Neural cell (in vitro differentiated cells): ENCODE measurements around the gene FADS1. TPM values are rescaled to one million over a fixed set of nuclear protein-coding genes. Genes with fewer than 3 reads are reported as not detected.

Experiments used
- H2AFZ ChIP-seq: fragments of 200-600, 300-800 bp; sonication (generic), shearing (Covaris generic); 2 replicates; pipeline ENCODE4 v1.6.0; 2014; ENCODE audit warnings: low read depth, mild to moderate bottlenecking, antibody characterized with exemption, low read length, moderate library complexity
- H3F3A ChIP-seq: fragments of 200-600 bp; shearing (Covaris generic); 2 replicates; pipeline ENCODE4 v1.6.1; 2016; ENCODE audit warnings: mild to moderate bottlenecking, moderate library complexity, mixed read lengths, antibody characterized with exemption, low read length; ENCODE audit not compliant: insufficient read depth, poor library complexity, severe bottlenecking
- H3K27ac ChIP-seq: fragments of 200-600, 300-800 bp; sonication (generic), shearing (Covaris generic); 2 replicates; pipeline ENCODE4 v1.5.1; 2014; ENCODE audit warnings: mild to moderate bottlenecking, low read length, moderate library complexity
- H3K27me3 ChIP-seq: fragments of 300-800, 200-600 bp; sonication (generic), shearing (Covaris generic); 2 replicates; pipeline ENCODE4 v1.6.0; 2014; ENCODE audit warnings: mild to moderate bottlenecking, low read depth, low read length, moderate library complexity; ENCODE audit not compliant: insufficient read depth
- H3K36me3 ChIP-seq: fragments of 300-800, 200-600 bp; sonication (generic), shearing (Covaris generic); 2 replicates; pipeline ENCODE4 v1.5.1; 2014; ENCODE audit warnings: mild to moderate bottlenecking, antibody characterized with exemption, low read length, moderate library complexity; ENCODE audit not compliant: insufficient read depth
- H3K4me2 ChIP-seq: fragments of 300-800, 200-600 bp; sonication (generic), shearing (Covaris generic); 2 replicates; pipeline ENCODE4 v1.6.0; 2014; ENCODE audit warnings: mild to moderate bottlenecking, low read length
- H3K4me3 ChIP-seq: fragments of 300-800, 200-600 bp; sonication (generic), shearing (Covaris generic); 2 replicates; pipeline ENCODE4 v1.5.1; 2014; ENCODE audit warnings: mild to moderate bottlenecking, low read length, moderate library complexity
- H3K79me2 ChIP-seq: fragments of 200-600 bp; shearing (Covaris generic); replicated peaks from 2 replicates; pipeline ENCODE4 v1.6.0; 2014; ENCODE audit warnings: mild to moderate bottlenecking, low read length, moderate library complexity; ENCODE audit not compliant: insufficient read depth
- H3K9ac ChIP-seq: fragments of 300-800, 200-600 bp; sonication (generic), shearing (Covaris generic); 2 replicates; pipeline ENCODE4 v1.6.1; 2016; ENCODE audit warnings: mild to moderate bottlenecking, low read length, mixed read lengths
- H3K9me2 ChIP-seq: fragments of 200-600 bp; shearing (Covaris generic); 2 replicates; pipeline ENCODE4 v1.6.1; 2016; ENCODE audit warnings: mild to moderate bottlenecking, low read length, mixed read lengths; ENCODE audit not compliant: insufficient read depth
- H3K9me3 ChIP-seq: fragments of 200-600, 300-800 bp; sonication (generic), shearing (Covaris generic); 2 replicates; pipeline ENCODE4 v1.6.1; 2016; ENCODE audit warnings: mild to moderate bottlenecking, mixed run types, low read length, moderate library complexity, mixed read lengths
- H4K20me1 ChIP-seq: fragments of 200-600 bp; shearing (Covaris generic); 2 replicates; pipeline ENCODE4 v1.6.1; 2016; ENCODE audit warnings: mild to moderate bottlenecking, mixed run types; ENCODE audit not compliant: insufficient read depth
- EP300 ChIP-seq: fragments of 450-650 bp; conservative IDR thresholded peaks from 2 replicates; pipeline ENCODE4 v1.6.1; 2014; ENCODE audit warnings: antibody characterized with exemption, mild to moderate bottlenecking, moderate library complexity; ENCODE audit not compliant: poor library complexity, severe bottlenecking
- EZH2 ChIP-seq: fragments of 200-600, 300-800 bp; shearing (Covaris generic), sonication (generic); IDR thresholded peaks from 2 replicates; pipeline ENCODE4 v1.6.1; 2014; ENCODE audit warnings: antibody characterized with exemption, low read length, borderline replicate concordance, mild to moderate bottlenecking; ENCODE audit not compliant: insufficient read depth, poor library complexity, severe bottlenecking
- MXI1 ChIP-seq: fragments of 450-650 bp; conservative IDR thresholded peaks from 2 replicates; pipeline ENCODE4 v1.6.1; 2014; ENCODE audit warnings: antibody characterized with exemption, mild to moderate bottlenecking; ENCODE audit not compliant: poor library complexity, severe bottlenecking
- POLR2AphosphoS5 ChIP-seq: IDR thresholded peaks from 2 replicates; pipeline ENCODE4 v1.6.1; 2012
- RAD21 ChIP-seq: fragments of 450-650 bp; conservative IDR thresholded peaks from 2 replicates; pipeline ENCODE4 v1.6.1; 2014; ENCODE audit warnings: antibody characterized with exemption, mild to moderate bottlenecking, moderate library complexity
- REST ChIP-seq: IDR thresholded peaks from 2 replicates; pipeline ENCODE4 v1.6.1; 2012; ENCODE audit warnings: borderline replicate concordance
- SMC3 ChIP-seq: fragments of 450-650 bp; conservative IDR thresholded peaks from 2 replicates; pipeline ENCODE4 v1.6.1; 2014; ENCODE audit warnings: antibody characterized with exemption, mild to moderate bottlenecking, moderate library complexity; ENCODE audit not compliant: poor library complexity
- TAF1 ChIP-seq: IDR thresholded peaks from 2 replicates; pipeline ENCODE4 v1.6.1; 2012; ENCODE audit warnings: low read depth
- polyA plus RNA-seq: library from polyadenylated mRNA; depleted of rRNA; stranded (reverse); fragments of >200 nt; gene quantifications from 2 replicates; pipeline ENCODE4 v1.2.3, GENCODE V29; 2014
- TF ChIP-seq, protein P1 (sequence below): fragments of 450-650 bp; IDR thresholded peaks from 2 replicates; pipeline ENCODE4 v1.5.1; 2014; ENCODE audit warnings: antibody characterized with exemption, mild to moderate bottlenecking, moderate library complexity; ENCODE audit not compliant: poor library complexity, severe bottlenecking

Gene FADS1
- polyA plus RNA-seq, 1 donor from 2014 or later: 102 TPM

DNA sequence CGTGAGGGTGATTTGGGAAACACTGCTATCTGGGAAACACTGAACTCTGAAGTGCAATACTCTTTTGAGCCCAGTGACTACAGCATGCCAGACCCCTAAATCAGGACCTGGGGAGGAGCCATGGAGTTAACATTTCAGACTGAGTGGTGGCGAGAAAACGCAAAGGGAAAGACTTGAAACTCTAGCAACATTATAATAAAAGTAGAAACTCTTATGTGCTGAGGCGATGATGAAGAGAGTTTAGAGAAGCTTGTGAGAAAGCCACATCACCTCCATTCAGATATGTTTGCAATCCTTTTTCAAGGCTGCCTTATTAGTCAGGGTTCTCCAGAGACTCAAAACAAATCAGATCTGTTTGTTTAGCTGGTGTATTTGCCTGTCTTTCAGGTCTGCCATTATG, 22.2 kb downstream of the FADS1 start:
- TF ChIP-seq TAF1 (no peak), MXI1 (no peak), SMC3 (no peak), POLR2AphosphoS5 (no peak), RAD21 (no peak), EZH2 (no peak), EP300 (no peak), REST (no peak)
- TF ChIP-seq, protein P1, sequence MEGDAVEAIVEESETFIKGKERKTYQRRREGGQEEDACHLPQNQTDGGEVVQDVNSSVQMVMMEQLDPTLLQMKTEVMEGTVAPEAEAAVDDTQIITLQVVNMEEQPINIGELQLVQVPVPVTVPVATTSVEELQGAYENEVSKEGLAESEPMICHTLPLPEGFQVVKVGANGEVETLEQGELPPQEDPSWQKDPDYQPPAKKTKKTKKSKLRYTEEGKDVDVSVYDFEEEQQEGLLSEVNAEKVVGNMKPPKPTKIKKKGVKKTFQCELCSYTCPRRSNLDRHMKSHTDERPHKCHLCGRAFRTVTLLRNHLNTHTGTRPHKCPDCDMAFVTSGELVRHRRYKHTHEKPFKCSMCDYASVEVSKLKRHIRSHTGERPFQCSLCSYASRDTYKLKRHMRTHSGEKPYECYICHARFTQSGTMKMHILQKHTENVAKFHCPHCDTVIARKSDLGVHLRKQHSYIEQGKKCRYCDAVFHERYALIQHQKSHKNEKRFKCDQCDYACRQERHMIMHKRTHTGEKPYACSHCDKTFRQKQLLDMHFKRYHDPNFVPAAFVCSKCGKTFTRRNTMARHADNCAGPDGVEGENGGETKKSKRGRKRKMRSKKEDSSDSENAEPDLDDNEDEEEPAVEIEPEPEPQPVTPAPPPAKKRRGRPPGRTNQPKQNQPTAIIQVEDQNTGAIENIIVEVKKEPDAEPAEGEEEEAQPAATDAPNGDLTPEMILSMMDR: no peak
- Histone ChIP-seq H3K36me3 (no peaks in the 10 kb centered on the region), H3K9ac (no peak overlapping the region), H3K4me3 (no peak overlapping the region), H3K27me3 (no peaks in the 10 kb centered on the region), H3F3A (no peaks in the 10 kb centered on the region), H4K20me1 (no peaks in the 10 kb centered on the region), H3K9me2 (no peaks in the 10 kb centered on the region), H3K79me2 (peaks cover 29% of the 10 kb centered on the region), H3K9me3 (no peaks in the 10 kb centered on the region), H3K4me2 (no peak overlapping the region), H2AFZ (no peak overlapping the region), H3K27ac (no peak overlapping the region)

- H3K27me3 ChIP-seq: no peaks in the 10 kb centered on the region
- H3K9me3 ChIP-seq: no peaks in the 10 kb centered on the region
- H3K36me3 ChIP-seq: no peaks in the 10 kb centered on the region
- peaks cover 29% of the 10 kb centered on the region for H3K79me2 ChIP-seq
- H3K27ac ChIP-seq: no peak overlapping the region
- peak overlapping the region; percentile 84 for H3K4me3 ChIP-seq
- no peaks in the 10 kb centered on the region for H3K9me2 ChIP-seq
- no peaks in the 10 kb centered on the region for H4K20me1 ChIP-seq
- peak overlapping the region; percentile 92 for H3K9ac ChIP-seq
- no peaks in the 10 kb centered on the region for H3F3A ChIP-seq
- H2AFZ ChIP-seq: no peak overlapping the region
- H3K4me2 ChIP-seq: peak overlapping the region; percentile 90
- no peak for TF ChIP-seq POLR2AphosphoS5
- TF ChIP-seq, protein P1: no peak
- TF ChIP-seq TAF1: no peak
These were observed 23.0 kb downstream of the FADS1 start for GRCh38 chr11:61793829-61794204.
